ENCODE results near the gene ABCC9.

DNA sequence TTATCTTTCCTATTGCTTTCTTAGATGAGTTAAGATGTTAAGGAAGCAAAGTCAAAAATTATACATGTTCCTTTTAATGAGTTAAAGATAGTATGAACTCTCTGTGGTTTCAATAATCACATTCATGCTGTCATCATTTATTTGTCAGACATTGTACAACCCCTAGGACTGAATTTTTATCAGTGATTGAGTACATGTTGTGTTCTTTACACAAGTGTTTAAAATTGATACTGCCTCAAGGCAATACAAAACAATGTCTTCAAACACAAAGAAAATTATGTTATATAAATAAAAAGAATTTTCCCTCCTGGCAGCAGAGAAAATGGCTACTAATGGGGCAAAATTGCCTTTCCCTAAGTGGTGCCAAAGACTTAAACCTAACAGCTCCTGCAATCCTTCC lies 132.1 kb downstream of the ABCC9 start:
- TF ChIP-seq, protein P1, sequence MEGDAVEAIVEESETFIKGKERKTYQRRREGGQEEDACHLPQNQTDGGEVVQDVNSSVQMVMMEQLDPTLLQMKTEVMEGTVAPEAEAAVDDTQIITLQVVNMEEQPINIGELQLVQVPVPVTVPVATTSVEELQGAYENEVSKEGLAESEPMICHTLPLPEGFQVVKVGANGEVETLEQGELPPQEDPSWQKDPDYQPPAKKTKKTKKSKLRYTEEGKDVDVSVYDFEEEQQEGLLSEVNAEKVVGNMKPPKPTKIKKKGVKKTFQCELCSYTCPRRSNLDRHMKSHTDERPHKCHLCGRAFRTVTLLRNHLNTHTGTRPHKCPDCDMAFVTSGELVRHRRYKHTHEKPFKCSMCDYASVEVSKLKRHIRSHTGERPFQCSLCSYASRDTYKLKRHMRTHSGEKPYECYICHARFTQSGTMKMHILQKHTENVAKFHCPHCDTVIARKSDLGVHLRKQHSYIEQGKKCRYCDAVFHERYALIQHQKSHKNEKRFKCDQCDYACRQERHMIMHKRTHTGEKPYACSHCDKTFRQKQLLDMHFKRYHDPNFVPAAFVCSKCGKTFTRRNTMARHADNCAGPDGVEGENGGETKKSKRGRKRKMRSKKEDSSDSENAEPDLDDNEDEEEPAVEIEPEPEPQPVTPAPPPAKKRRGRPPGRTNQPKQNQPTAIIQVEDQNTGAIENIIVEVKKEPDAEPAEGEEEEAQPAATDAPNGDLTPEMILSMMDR (IDR thresholded peaks at IDR 0.05), result no peak
- TF ChIP-seq POLR2A (IDR thresholded peaks at IDR 0.05), result no peak
- TF ChIP-seq POLR2AphosphoS5 (IDR thresholded peaks at IDR 0.05), result no peak
- no peak for TF ChIP-seq EP300 (IDR thresholded peaks at IDR 0.05)
